SH-SY5Y (cell line): ENCODE results near the gene GDF7.
A peak's percentile ranks its signal among the peaks of the same experiment; 100 is the strongest.

Source experiments
- GATA2 ChIP-seq: IDR thresholded peaks from 2 replicates; pipeline ENCODE4 v1.6.1; 2011; ENCODE audit warnings: mild to moderate bottlenecking, low read depth, low read length
- GATA3 ChIP-seq: IDR thresholded peaks from 2 replicates; pipeline ENCODE4 v1.6.1; 2011; ENCODE audit warnings: low read depth, mild to moderate bottlenecking, low read length, moderate library complexity

GDF7 gene

GRCh38 chr2:20633794-20634506 is 33.0 kb upstream of the GDF7 start:
- TF ChIP-seq GATA3: no peak
- TF ChIP-seq GATA2: no peak

GRCh38 chr2:20634507-20635112 is 32.3 kb upstream of the GDF7 start:
- TF ChIP-seq GATA2 (no peak), GATA3 (no peak)

- TF ChIP-seq GATA3 (no peak), GATA2 (no peak)
Observed at GRCh38 chr2:20635113-20635510, 31.8 kb upstream of the GDF7 start.

- TF ChIP-seq GATA3 (no peak), GATA2 (no peak; the same call in 1 of the 2 replicates)
Observed at GRCh38 chr2:20635675-20636584, 31.0 kb upstream of the GDF7 start.

- no peak for TF ChIP-seq GATA2
- no peak for TF ChIP-seq GATA3
Observed at GRCh38 chr2:20637147-20637546, 29.8 kb upstream of the GDF7 start.

- TF ChIP-seq GATA2: no peak
- TF ChIP-seq GATA3: no peak
Observed at GRCh38 chr2:20638014-20638413, 28.9 kb upstream of the GDF7 start.

GRCh38 chr2:20638646-20639430 is 28.1 kb upstream of the GDF7 start:
- TF ChIP-seq GATA2: no peak
- TF ChIP-seq GATA3: no peak

GRCh38 chr2:20640411-20641122 is 26.4 kb upstream of the GDF7 start:
- no peak for TF ChIP-seq GATA2
- TF ChIP-seq GATA3: no peak

GRCh38 chr2:20641123-20641985 is 25.6 kb upstream of the GDF7 start:
- TF ChIP-seq GATA2 (peak; percentile 75), GATA3 (no peak)

- TF ChIP-seq GATA3: no peak
- TF ChIP-seq GATA2: no peak
Observed at GRCh38 chr2:20642055-20642971, 24.6 kb upstream of the GDF7 start.

GRCh38 chr2:20643060-20643459 is 23.9 kb upstream of the GDF7 start:
- no peak for TF ChIP-seq GATA2

GRCh38 chr2:20643826-20644225 is 23.1 kb upstream of the GDF7 start:
- no peak for TF ChIP-seq GATA2
- no peak for TF ChIP-seq GATA3

GRCh38 chr2:20645301-20645701 is 21.6 kb upstream of the GDF7 start:
- TF ChIP-seq GATA2 (no peak), GATA3 (no peak)
